Cardiac muscle cell (in vitro differentiated cells and primary cell): Measurements from ENCODE around the gene TRA2B. TPM values are rescaled to one million over a fixed set of nuclear protein-coding genes. Genes with fewer than 3 reads are reported as not detected.
A peak's percentile ranks its signal among the peaks of the same experiment; 100 is the strongest.

Experiments
- DNase-seq, 2 donors: peaks; one replicate each; pipeline versions ENCODE4 v3.0.0 to v3.0.0-alpha.2; 2010 to 2017; ENCODE audit warnings: low read depth in 1 of 2, low spot score in 1 of 2
- H3K27ac ChIP-seq: fragments of 200-600 bp; sonication (generic); 2 replicates; pipeline ENCODE4 v1.5.1; 2016
- H3K27me3 ChIP-seq: fragments of 200-600 bp; sonication (generic); 2 replicates; pipeline ENCODE4 v1.6.0; 2016; ENCODE audit warnings: control low read depth
- H3K36me3 ChIP-seq: fragments of 200-600 bp; sonication (generic); 2 replicates; pipeline ENCODE4 v1.5.1; 2016; ENCODE audit warnings: control low read depth
- H3K4me1 ChIP-seq: fragments of 200-600 bp; sonication (generic); 2 replicates; pipeline ENCODE4 v1.8.1; 2017; ENCODE audit warnings: low read depth, mild to moderate bottlenecking, mixed run types
- H3K4me3 ChIP-seq: fragments of 200-600 bp; sonication (generic); 2 replicates; pipeline ENCODE4 v1.5.1; 2016; ENCODE audit warnings: mild to moderate bottlenecking
- H3K9me3 ChIP-seq: fragments of 200-600 bp; sonication (generic); 2 replicates; pipeline ENCODE4 v1.5.1; 2017; ENCODE audit warnings: low read depth, mild to moderate bottlenecking, control low read depth
- polyA plus RNA-seq: library from polyadenylated mRNA; unstranded; fragments of >200 nt; fragmentation: Nextera tagmentation; extraction: Ambion mirVana; gene quantifications from 2 replicates; pipeline ENCODE4 v1.2.1, GENCODE V29; 2016
- total RNA-seq: library from RNA; depleted of rRNA; stranded (reverse); fragments of >200 nt; gene quantifications from 2 replicates; pipeline ENCODE4 v1.2.3, GENCODE V29; 2016
- TF ChIP-seq, protein P1 (sequence below): IDR thresholded peaks from 2 replicates; pipeline ENCODE4 v1.5.1; 2012; ENCODE audit warnings: low read depth, mild to moderate bottlenecking, low read length

TRA2B gene
- total RNA-seq: 227 and 320 TPM in 2 replicates
- polyA plus RNA-seq: 106 and 129 TPM in 2 replicates

DNA sequence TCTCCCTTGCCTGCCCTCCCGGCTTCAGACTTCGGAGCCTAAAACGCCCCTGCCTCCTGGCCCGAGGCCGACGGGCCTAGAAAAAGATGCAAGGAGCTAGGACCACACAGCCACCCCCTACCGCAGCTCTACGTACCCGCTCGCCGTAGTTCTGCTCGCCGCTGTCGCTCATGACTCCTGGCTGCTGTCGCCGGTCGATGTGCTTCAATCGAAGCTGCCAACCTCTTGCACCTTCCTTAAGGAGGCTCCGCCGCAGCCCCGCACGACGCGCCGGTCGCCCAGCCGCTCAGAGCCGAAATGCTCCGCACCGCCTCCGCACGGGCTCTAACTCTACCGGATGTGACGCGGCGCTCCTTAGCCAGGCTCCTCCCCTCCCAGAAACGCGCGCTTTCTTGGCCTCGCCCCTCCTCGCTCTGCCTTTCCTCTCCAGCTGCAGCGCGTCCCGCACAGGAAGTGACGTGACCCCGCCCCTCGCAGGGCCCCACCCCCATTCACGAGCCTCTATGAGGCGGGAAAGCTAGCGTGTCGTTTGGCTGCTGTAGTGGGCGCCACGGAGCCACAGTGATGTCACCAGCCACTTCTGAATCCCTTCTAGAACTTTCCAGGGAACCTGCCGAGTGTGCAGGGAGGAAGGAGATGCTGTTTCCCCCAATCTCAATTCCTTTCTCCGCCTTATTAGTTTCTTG lies at the start of gene TRA2B:
Gene TRA2B, minus strand, starts transcription at position 326 of the 686 bp plus-strand sequence. Its CDS starts 154 bp downstream, at position 172.
- TF ChIP-seq, protein P1, sequence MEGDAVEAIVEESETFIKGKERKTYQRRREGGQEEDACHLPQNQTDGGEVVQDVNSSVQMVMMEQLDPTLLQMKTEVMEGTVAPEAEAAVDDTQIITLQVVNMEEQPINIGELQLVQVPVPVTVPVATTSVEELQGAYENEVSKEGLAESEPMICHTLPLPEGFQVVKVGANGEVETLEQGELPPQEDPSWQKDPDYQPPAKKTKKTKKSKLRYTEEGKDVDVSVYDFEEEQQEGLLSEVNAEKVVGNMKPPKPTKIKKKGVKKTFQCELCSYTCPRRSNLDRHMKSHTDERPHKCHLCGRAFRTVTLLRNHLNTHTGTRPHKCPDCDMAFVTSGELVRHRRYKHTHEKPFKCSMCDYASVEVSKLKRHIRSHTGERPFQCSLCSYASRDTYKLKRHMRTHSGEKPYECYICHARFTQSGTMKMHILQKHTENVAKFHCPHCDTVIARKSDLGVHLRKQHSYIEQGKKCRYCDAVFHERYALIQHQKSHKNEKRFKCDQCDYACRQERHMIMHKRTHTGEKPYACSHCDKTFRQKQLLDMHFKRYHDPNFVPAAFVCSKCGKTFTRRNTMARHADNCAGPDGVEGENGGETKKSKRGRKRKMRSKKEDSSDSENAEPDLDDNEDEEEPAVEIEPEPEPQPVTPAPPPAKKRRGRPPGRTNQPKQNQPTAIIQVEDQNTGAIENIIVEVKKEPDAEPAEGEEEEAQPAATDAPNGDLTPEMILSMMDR: peak; percentile 27
- H3K27ac ChIP-seq: peak within 1 kb of the TSS; percentile 99

GRCh38 chr3:185986198-185986777 lies 48.5 kb upstream of the TRA2B start:
- H3K27me3 ChIP-seq: peaks cover 9% of the 10 kb centered on the region
- no peak overlapping the region for H3K27ac ChIP-seq
- no peaks in the 10 kb centered on the region for H3K9me3 ChIP-seq
- no peak for DNase-seq
- no peaks in the 10 kb centered on the region for H3K4me1 ChIP-seq
- TF ChIP-seq, protein P1: no peak
- H3K36me3 ChIP-seq: no peaks in the 10 kb centered on the region
- no peak overlapping the region for H3K4me3 ChIP-seq

More for the DNA sequence above, at the start of gene TRA2B:
- no peaks in the 10 kb centered on the region for H3K36me3 ChIP-seq
- H3K4me3 ChIP-seq: peak within 1 kb of the TSS; percentile 97
- DNase-seq: peak; percentile 99 to 100
- H3K9me3 ChIP-seq: no peaks in the 10 kb centered on the region
- peaks cover 17% of the 10 kb centered on the region for H3K4me1 ChIP-seq
- H3K27me3 ChIP-seq: no peaks in the 10 kb centered on the region

DNA sequence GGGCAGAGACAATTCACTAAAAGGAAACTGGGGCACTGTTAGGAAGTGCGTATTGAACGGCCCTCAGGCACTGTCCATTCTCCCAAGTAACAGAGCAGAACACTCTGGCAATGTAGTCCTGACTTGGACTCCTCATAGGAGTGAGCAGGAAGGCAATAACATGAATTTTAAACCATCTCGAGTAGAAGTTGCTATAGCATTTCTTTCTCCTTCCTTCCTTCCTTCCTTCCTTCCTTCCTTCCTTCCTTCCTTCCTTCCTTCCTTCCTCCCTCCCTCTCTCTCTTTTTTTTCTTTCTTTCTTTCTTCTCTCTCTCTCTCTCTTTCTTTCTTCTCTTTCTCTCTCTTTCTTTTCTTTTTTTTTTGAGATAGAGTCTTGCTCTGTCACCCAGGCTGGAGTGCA lies 46.4 kb upstream of the TRA2B start:
- TF ChIP-seq, protein P1: no peak
- H3K4me3 ChIP-seq: no peak overlapping the region

GRCh38 chr3:185983495-185984141 lies 45.8 kb upstream of the TRA2B start:
- H3K27ac ChIP-seq: no peak overlapping the region
- H3K4me3 ChIP-seq: no peak overlapping the region
- H3K27me3 ChIP-seq: peaks cover 9% of the 10 kb centered on the region
- TF ChIP-seq, protein P1: peak; percentile 89
- DNase-seq: peak; percentile 75 to 86
- no peaks in the 10 kb centered on the region for H3K36me3 ChIP-seq
- no peaks in the 10 kb centered on the region for H3K9me3 ChIP-seq
- no peaks in the 10 kb centered on the region for H3K4me1 ChIP-seq

More for the DNA sequence above, 46.4 kb upstream of the TRA2B start:
- DNase-seq: no peak
- Histone ChIP-seq H3K27me3 (peaks cover 9% of the 10 kb centered on the region), H3K36me3 (no peaks in the 10 kb centered on the region), H3K4me1 (no peaks in the 10 kb centered on the region), H3K9me3 (no peaks in the 10 kb centered on the region), H3K27ac (no peak overlapping the region)

DNA sequence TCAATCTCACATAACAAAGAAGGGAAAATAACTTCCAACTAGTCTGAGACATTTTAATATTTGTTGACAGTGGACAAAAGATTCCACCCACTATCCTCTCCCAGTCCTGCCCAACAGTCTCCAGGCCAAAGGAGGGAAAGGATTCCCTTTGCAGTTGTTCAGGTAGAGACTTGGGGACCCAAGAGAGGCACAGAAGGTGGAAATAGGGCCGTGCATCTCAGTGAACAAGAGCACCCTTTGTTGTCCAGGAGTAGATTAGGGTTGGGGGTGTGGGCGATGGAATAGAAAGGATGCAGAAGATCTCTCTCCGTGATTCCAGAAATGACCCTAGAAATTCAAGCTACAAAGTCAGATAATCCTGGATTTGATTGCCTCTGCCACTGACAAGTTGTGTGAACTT lies 44.8 kb upstream of the TRA2B start:
- Histone ChIP-seq H3K27ac (no peak overlapping the region), H3K9me3 (no peaks in the 10 kb centered on the region), H3K4me1 (no peaks in the 10 kb centered on the region), H3K4me3 (no peak overlapping the region), H3K27me3 (peaks cover 9% of the 10 kb centered on the region), H3K36me3 (no peaks in the 10 kb centered on the region)
- DNase-seq: no peak
- TF ChIP-seq, protein P1: no peak
